ENCODE data around the gene SUGP1. TPM values are rescaled to one million over a fixed set of nuclear protein-coding genes. Genes with fewer than 3 reads are reported as not detected.
A peak's percentile ranks its signal among the peaks of the same experiment; 100 is the strongest.

Gene SUGP1
- total and polyA plus RNA-seq, 2 of the 13 experiments (the other 11 are each of a cell fraction or from before 2014, with no cell fraction given), result 21.6 to 25.9 TPM

- H3K27ac ChIP-seq (ENCODE audit: extremely low read length, insufficient read depth, low read length), result no peak overlapping the region
- no peaks in the 10 kb centered on the region for H3K9me3 ChIP-seq (ENCODE audit: low read length)
- FAIRE-seq (no peak), ATAC-seq (no peak), DNase-seq (ENCODE audit: low spot score) (no peak)
- H2AFZ ChIP-seq (ENCODE audit: low read length), result no peak overlapping the region
- H3K9ac ChIP-seq (ENCODE audit: insufficient read depth, low read depth, low read length), result no peak overlapping the region
- intact Hi-C loops (cut with micrococcal nuclease; ENCODE audit: unreplicated experiment), result no loop called here
- H3K27me3 ChIP-seq (ENCODE audit: control insufficient read depth in 1 of 2, insufficient read depth in 2 of 2, low read length in 2 of 2), result no peaks in the 10 kb centered on the region
- no peaks in the 10 kb centered on the region for H4K20me1 ChIP-seq (ENCODE audit: insufficient read depth, low read length)
- no TSS peak for BruUV-seq (replicated peaks)
- peaks cover 14 to 37% of the 10 kb centered on the region in 2 experiments; a peak in 4 of 5 replicates for H3K36me3 ChIP-seq (replicated peaks in 1 of 2; ENCODE audit: control insufficient read depth in 1 of 2, insufficient read depth in 2 of 2, low read length in 2 of 2)
- peak; percentile 20 for TF ChIP-seq AGO2 (optimal IDR thresholded peaks at IDR 0.05; ENCODE audit: low read depth, low read length)
- no peak for TF ChIP-seq ZBTB34 (CRISPR knock-in tag; IDR thresholded peaks at IDR 0.05)
- POLR2A ChIA-PET, result no interaction called here
- 97% methylated on average over 7 of the region's 19 CpGs for WGBS (ENCODE audit: low lambda C conversion rate)
- H3K4me1 ChIP-seq (ENCODE audit: insufficient read depth, low read length), result peaks cover 12% of the 10 kb centered on the region
- no peak overlapping the region for H3K4me2 ChIP-seq (ENCODE audit: low read depth, low read length)
- in situ Hi-C loops (cut with HindIII; ENCODE audit: extremely low pct_ligation_motif_present, low pct_unique_long_range_greater_than_20kb), result no loop called here
- CTCF ChIA-PET (ENCODE audit: low intra/inter-chr PET ratio, low total read pairs), result no interaction called here
- H3K79me2 ChIP-seq (ENCODE audit: insufficient read depth, low read length), result no peaks in the 10 kb centered on the region
- H3K4me3 ChIP-seq (replicated peaks in 1 of 3; ENCODE audit: insufficient read depth in 1 of 3, low read depth in 2 of 3, low read length in 3 of 3), result no peak overlapping the region
These were observed 41.2 kb downstream of the SUGP1 start for GRCh38 chr19:19279062-19279612.

GRCh38 chr19:19278315-19278714 lies 42.0 kb downstream of the SUGP1 start:
- BruUV-seq (replicated peaks), result no TSS peak

More at GRCh38 chr19:19278315-19278714, 42.0 kb downstream of the SUGP1 start:
- intact Hi-C loops (cut with micrococcal nuclease; ENCODE audit: unreplicated experiment) (no loop called here), in situ Hi-C loops (cut with HindIII; ENCODE audit: extremely low pct_ligation_motif_present, low pct_unique_long_range_greater_than_20kb) (no loop called here)
- TF ChIP-seq ISX (CRISPR knock-in tag; conservative IDR thresholded peaks at IDR 0.05) (no peak), ZNF430 (CRISPR knock-in tag; IDR thresholded peaks at IDR 0.05) (no peak), ZEB1 (IDR thresholded peaks at IDR 0.05; ENCODE audit: insufficient replicate concordance, low read depth) (no peak), RBFOX2 (IDR thresholded peaks at IDR 0.05; ENCODE audit: low read depth, low read length) (no peak), KLF15 (CRISPR knock-in tag; IDR thresholded peaks at IDR 0.05; ENCODE audit: borderline replicate concordance) (no peak), DNMT1 (CRISPR knock-in tag; IDR thresholded peaks at IDR 0.05) (no peak), FOXK1 (CRISPR knock-in tag; IDR thresholded peaks at IDR 0.05; ENCODE audit: borderline replicate concordance, low read depth) (no peak), ZNF775 (CRISPR knock-in tag; IDR thresholded peaks at IDR 0.05; ENCODE audit: borderline replicate concordance) (no peak), ZSCAN9 (CRISPR knock-in tag; IDR thresholded peaks at IDR 0.05; ENCODE audit: borderline replicate concordance) (no peak), ZBTB38 (CRISPR knock-in tag; IDR thresholded peaks at IDR 0.05) (no peak), DRAP1 (CRISPR knock-in tag; IDR thresholded peaks at IDR 0.05) (no peak), ZFX (CRISPR knock-in tag; IDR thresholded peaks at IDR 0.05; ENCODE audit: low read depth) (no peak), ZNF224 (CRISPR knock-in tag; IDR thresholded peaks at IDR 0.05) (no peak)
- no peak overlapping the region for H3K27ac ChIP-seq (ENCODE audit: extremely low read length, insufficient read depth, low read length)
- POLR2A ChIA-PET, result no interaction called here
- FAIRE-seq (no peak), ATAC-seq (no peak), DNase-seq (ENCODE audit: low spot score) (no peak)
- H3K9ac ChIP-seq (ENCODE audit: insufficient read depth, low read depth, low read length), result no peak overlapping the region
- no peak overlapping the region for H3K4me2 ChIP-seq (ENCODE audit: low read depth, low read length)
- H3K36me3 ChIP-seq (replicated peaks in 1 of 2; ENCODE audit: control insufficient read depth in 1 of 2, insufficient read depth in 2 of 2, low read length in 2 of 2), result peaks cover 14 to 32% of the 10 kb centered on the region in 2 experiments; a peak in 4 of 5 replicates
- H3K79me2 ChIP-seq (ENCODE audit: insufficient read depth, low read length), result no peaks in the 10 kb centered on the region
- no peaks in the 10 kb centered on the region for H4K20me1 ChIP-seq (ENCODE audit: insufficient read depth, low read length)
- H2AFZ ChIP-seq (ENCODE audit: low read length), result no peak overlapping the region
- no peak overlapping the region for H3K4me3 ChIP-seq (replicated peaks in 1 of 3; ENCODE audit: insufficient read depth in 1 of 3, low read depth in 2 of 3, low read length in 3 of 3)
- WGBS (ENCODE audit: low lambda C conversion rate), result 100% methylated on average over 4 of the region's 7 CpGs
- CTCF ChIA-PET (ENCODE audit: low intra/inter-chr PET ratio, low total read pairs), result no interaction called here
- H3K4me1 ChIP-seq (ENCODE audit: insufficient read depth, low read length), result peaks cover 21% of the 10 kb centered on the region
- H3K9me3 ChIP-seq (ENCODE audit: low read length), result no peaks in the 10 kb centered on the region
- no peaks in the 10 kb centered on the region for H3K27me3 ChIP-seq (ENCODE audit: control insufficient read depth in 1 of 2, insufficient read depth in 2 of 2, low read length in 2 of 2)
